SK-N-SH (cell line): ENCODE results near the gene CADM1. TPM values are rescaled to one million over a fixed set of nuclear protein-coding genes. Genes with fewer than 3 reads are reported as not detected.
A peak's percentile ranks its signal among the peaks of the same experiment; 100 is the strongest.

Experiments used
- CTCF ChIA-PET: fragments of 300-600, 350-600 bp; formaldehyde crosslinking; extraction: SDS; loops from one replicate; lab custom pipeline; 2021; lab: Yijun Ruan, JAX
- POLR2A ChIA-PET: fragments of 350-600 bp; sonication (Branson Sonifier 250); formaldehyde crosslinking; extraction: SDS; loops from one replicate; lab custom pipeline; 2020; ENCODE audit warnings: antibody characterized with exemption, inconsistent platforms; lab: Yijun Ruan, JAX
- DNase-seq: peaks from one replicate; pipeline ENCODE4 v3.0.0; 2012
- H2AFZ ChIP-seq: fragments of 200-600 bp; sonication (generic); 2 replicates; pipeline ENCODE4 v1.8.1; 2016; ENCODE audit warnings: antibody characterized with exemption, mild to moderate bottlenecking, low read depth
- H3F3A ChIP-seq: fragments of 200-600 bp; sonication (generic); replicated peaks from 2 replicates; pipeline ENCODE3; 2016; ENCODE audit warnings: antibody characterized with exemption, mild to moderate bottlenecking; ENCODE audit not compliant: insufficient read depth
- H3K27ac ChIP-seq, 2 experiments: fragments of 200-500 bp in 1 of 2; fragments of 200-600 bp in 1 of 2; sonication (Bioruptor generic) in 1 of 2; sonication (generic), shearing (Covaris generic) in 1 of 2; 2 replicates each; pipeline versions ENCODE4 v1.5.1 to v1.6.1; 2014 to 2016; ENCODE audit warnings: low read depth in 2 of 2, inconsistent platforms in 1 of 2, low read length in 1 of 2, mild to moderate bottlenecking in 1 of 2, mixed read lengths in 1 of 2
- H3K27me3 ChIP-seq: fragments of 200-600 bp; sonication (generic), shearing (Covaris generic); 2 replicates; pipeline ENCODE4 v1.6.1; 2016; ENCODE audit warnings: mixed run types; ENCODE audit not compliant: insufficient read depth
- H3K36me3 ChIP-seq, 2 experiments: fragments of 200-500 bp in 1 of 2; fragments of 200-600 bp in 1 of 2; sonication (Bioruptor generic) in 1 of 2; sonication (generic) in 1 of 2; replicated peaks in 1 of 2; 2 replicates each; pipeline versions ENCODE3 to v1.5.1; 2014 to 2016; ENCODE audit warnings: low read length in 1 of 2, mild to moderate bottlenecking in 1 of 2; ENCODE audit not compliant: insufficient read depth in 2 of 2, control insufficient read depth in 1 of 2
- H3K4me1 ChIP-seq, 2 experiments: fragments of 200-500 bp in 1 of 2; fragments of 200-600 bp in 1 of 2; sonication (Bioruptor generic) in 1 of 2; sonication (generic), shearing (Covaris generic) in 1 of 2; 2 replicates each; pipeline versions ENCODE4 v1.5.1 to v1.6.1; 2014 to 2016; ENCODE audit warnings: low read depth in 1 of 2, low read length in 1 of 2, mixed run types in 1 of 2; ENCODE audit not compliant: insufficient read depth in 2 of 2, control insufficient read depth in 1 of 2
- H3K4me2 ChIP-seq: fragments of 200-600 bp; sonication (generic), shearing (Covaris generic); 2 replicates; pipeline ENCODE4 v1.6.1; 2017; ENCODE audit warnings: mixed run types
- H3K4me3 ChIP-seq, 2 experiments: fragments of 200-500 bp in 1 of 2; fragments of 200-600 bp in 1 of 2; sonication (Bioruptor generic) in 1 of 2; sonication (generic), shearing (Covaris generic) in 1 of 2; 2 replicates each; pipeline versions ENCODE4 v1.5.1 to v1.8.1; 2014 to 2016; ENCODE audit warnings: low read depth in 2 of 2, inconsistent platforms in 1 of 2, low read length in 1 of 2, mild to moderate bottlenecking in 1 of 2, mixed read lengths in 1 of 2, moderate library complexity in 1 of 2
- H3K79me2 ChIP-seq: fragments of 200-600 bp; sonication (generic); 2 replicates; pipeline ENCODE4 v1.8.1; 2017; ENCODE audit warnings: mild to moderate bottlenecking; ENCODE audit not compliant: insufficient read depth
- H3K9ac ChIP-seq: fragments of 200-600 bp; sonication (generic); 2 replicates; pipeline ENCODE4 v1.6.1; 2017; ENCODE audit warnings: mixed run types
- H3K9me2 ChIP-seq: fragments of 200-600 bp; sonication (generic); 2 replicates; pipeline ENCODE4 v1.6.1; 2017; ENCODE audit warnings: mixed run types
- H3K9me3 ChIP-seq: fragments of 200-600 bp; sonication (generic); 2 replicates; pipeline ENCODE4 v1.6.1; 2017; ENCODE audit warnings: mixed run types, mild to moderate bottlenecking, moderate library complexity
- H4K20me1 ChIP-seq: fragments of 200-600 bp; sonication (generic); 2 replicates; pipeline ENCODE4 v1.6.1; 2017; ENCODE audit warnings: mild to moderate bottlenecking, mixed run types; ENCODE audit not compliant: insufficient read depth
- CHD2 ChIP-seq: fragments of 150-350 bp; IDR thresholded peaks from 2 replicates; pipeline ENCODE4 v1.6.1; 2018; ENCODE audit warnings: low read length; ENCODE audit not compliant: partially characterized antibody
- EP300 ChIP-seq, 2 experiments: IDR thresholded peaks; 2 replicates each; pipeline versions ENCODE4 v1.4.0 to v1.6.1; 2012; ENCODE audit warnings: borderline replicate concordance in 1 of 2, low read depth in 1 of 2, low read length in 1 of 2
- FOSL2 ChIP-seq: IDR thresholded peaks from 2 replicates; pipeline ENCODE4 v1.4.0; 2012; ENCODE audit warnings: low read depth, mild to moderate bottlenecking, moderate library complexity, borderline replicate concordance
- FOXJ3 ChIP-seq: sonication (generic); formaldehyde crosslinking; IDR thresholded peaks from 2 replicates; pipeline ENCODE4 v1.5.1; 2020; ENCODE audit warnings: mild to moderate bottlenecking, missing genetic modification reagents
- GATA2 ChIP-seq: sonication (generic); formaldehyde crosslinking; IDR thresholded peaks from 2 replicates; pipeline ENCODE4 v1.5.0; 2020; ENCODE audit warnings: mild to moderate bottlenecking, missing genetic modification reagents
- MEF2A ChIP-seq: IDR thresholded peaks from 2 replicates; pipeline ENCODE4 v1.4.0; 2012; ENCODE audit warnings: low read depth, borderline replicate concordance
- NRF1 ChIP-seq: IDR thresholded peaks from 2 replicates; pipeline ENCODE4 v1.6.1; 2012; ENCODE audit warnings: low read depth, mild to moderate bottlenecking, low read length
- RAD21 ChIP-seq: IDR thresholded peaks from 2 replicates; pipeline ENCODE4 v1.6.1; 2012; ENCODE audit warnings: mild to moderate bottlenecking, low read length
- RCOR1 ChIP-seq: fragments of 150-350 bp; IDR thresholded peaks from 2 replicates; pipeline ENCODE4 v1.6.1; 2017; ENCODE audit warnings: antibody characterized with exemption, low read length
- SIN3A ChIP-seq: IDR thresholded peaks from 2 replicates; pipeline ENCODE4 v1.6.1; 2012; ENCODE audit warnings: low read depth, mild to moderate bottlenecking, low read length, moderate library complexity, borderline replicate concordance
- TAF1 ChIP-seq: IDR thresholded peaks from 2 replicates; pipeline ENCODE4 v1.6.1; 2012; ENCODE audit warnings: low read depth, mild to moderate bottlenecking, low read length, moderate library complexity, borderline replicate concordance
- TEAD4 ChIP-seq: IDR thresholded peaks from 2 replicates; pipeline ENCODE4 v1.4.0; 2012; ENCODE audit warnings: mild to moderate bottlenecking, borderline replicate concordance; ENCODE audit not compliant: insufficient read depth
- WGBS: methylation state at CpG from one replicate; pipeline ENCODE4 v1.1.6; 2017; ENCODE audit warnings: low lambda C conversion rate; 5-methylcytosine and 5-hydroxymethylcytosine counted together
- polyA plus RNA-seq, 3 experiments: library from polyadenylated mRNA; depleted of rRNA; stranded (reverse); fragments of >200 nt; gene quantifications; 2 replicates each; pipeline ENCODE4 v1.2.3, GENCODE V29; 2012
- TF ChIP-seq, protein P1 (sequence below): IDR thresholded peaks from 2 replicates; pipeline ENCODE4 v1.4.0; 2012; ENCODE audit warnings: low read depth, borderline replicate concordance
- TF ChIP-seq, protein P2 (sequence below): IDR thresholded peaks from 2 replicates; pipeline ENCODE4 v1.4.0; 2012; ENCODE audit warnings: low read depth
- TF ChIP-seq, protein P3 (sequence below): fragments of 150-350 bp; IDR thresholded peaks from 2 replicates; pipeline ENCODE4 v1.6.1; 2017; ENCODE audit warnings: antibody characterized with exemption, low read length, low read depth, borderline replicate concordance
- TF ChIP-seq, protein P4 (sequence below): IDR thresholded peaks from 2 replicates; pipeline ENCODE4 v1.4.0; 2012; ENCODE audit warnings: low read depth, borderline replicate concordance
- TF ChIP-seq, protein P5 (sequence below): fragments of 200-600 bp; sonication (generic); IDR thresholded peaks from 2 replicates; pipeline ENCODE4 v1.6.1; 2017; ENCODE audit warnings: antibody characterized with exemption, mild to moderate bottlenecking, moderate library complexity
- TF ChIP-seq, protein P6 (sequence below): fragments of 150-350 bp; IDR thresholded peaks from 2 replicates; pipeline ENCODE4 v1.6.1; 2016; ENCODE audit warnings: mild to moderate bottlenecking, low read depth, low read length

CADM1 gene
- polyA plus RNA-seq, 1 of the 3 experiments (the other 2 are of a cell fraction): 7.9 TPM

DNA sequence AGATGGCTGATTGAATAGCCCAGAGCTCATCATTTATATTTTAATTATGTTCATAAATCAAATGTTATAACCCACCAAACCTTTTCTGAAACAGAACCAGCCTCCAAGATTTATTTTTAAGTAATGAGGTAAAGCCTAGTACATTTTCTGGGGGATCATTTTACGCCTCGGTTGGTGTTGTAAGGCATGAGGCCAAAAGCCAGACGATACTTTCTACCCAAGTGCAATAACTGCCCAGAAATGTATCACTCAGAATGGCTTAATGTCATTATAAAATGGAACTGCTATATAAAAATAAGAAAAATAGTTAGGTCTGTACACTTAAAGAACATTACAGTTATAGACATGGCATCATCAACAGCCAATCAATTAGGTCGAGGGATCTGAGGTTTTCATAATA is 283.3 kb downstream of the CADM1 start (continued):
- TF ChIP-seq, protein P1, sequence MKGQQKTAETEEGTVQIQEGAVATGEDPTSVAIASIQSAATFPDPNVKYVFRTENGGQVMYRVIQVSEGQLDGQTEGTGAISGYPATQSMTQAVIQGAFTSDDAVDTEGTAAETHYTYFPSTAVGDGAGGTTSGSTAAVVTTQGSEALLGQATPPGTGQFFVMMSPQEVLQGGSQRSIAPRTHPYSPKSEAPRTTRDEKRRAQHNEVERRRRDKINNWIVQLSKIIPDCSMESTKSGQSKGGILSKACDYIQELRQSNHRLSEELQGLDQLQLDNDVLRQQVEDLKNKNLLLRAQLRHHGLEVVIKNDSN: no peak
- TF ChIP-seq TEAD4 (no peak), FOXJ3 (no peak), NRF1 (no peak)

DNA sequence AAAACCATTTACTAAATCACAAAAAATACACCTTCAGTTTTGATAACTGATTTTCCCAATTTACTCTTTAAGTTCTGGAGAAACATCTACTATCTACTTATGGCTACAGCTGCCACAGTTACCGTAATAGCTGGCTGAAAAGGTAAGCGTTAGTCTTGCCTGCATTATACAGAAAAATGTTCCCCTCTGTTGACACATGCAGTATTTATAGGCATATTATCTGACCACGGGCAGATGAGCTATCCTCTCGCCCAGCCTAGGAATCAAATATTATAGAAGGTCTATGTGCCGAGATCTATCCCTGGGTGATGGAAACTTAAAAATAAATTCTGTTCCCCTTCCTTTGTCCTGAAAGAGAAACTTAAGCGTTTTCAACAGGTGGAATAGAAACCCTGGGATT is 283.8 kb downstream of the CADM1 start:
- Histone ChIP-seq H3K27ac (peak overlapping the region in 1 of 2 experiments; percentile 39; a peak in 2 of 4 replicates), H3K4me2 (no peak overlapping the region), H3K9me2 (no peaks in the 10 kb centered on the region), H3K4me1 (peaks cover 0 to 14% of the 10 kb centered on the region in 2 experiments; a peak in 2 of 4 replicates), H3F3A (no peaks in the 10 kb centered on the region), H2AFZ (no peak overlapping the region), H3K9ac (no peak overlapping the region), H3K79me2 (no peaks in the 10 kb centered on the region), H3K27me3 (no peaks in the 10 kb centered on the region), H3K4me3 (no peak overlapping the region), H4K20me1 (no peaks in the 10 kb centered on the region), H3K9me3 (no peaks in the 10 kb centered on the region), H3K36me3 (peaks cover 0 to 13% of the 10 kb centered on the region in 2 experiments)
- CTCF ChIA-PET: interaction anchor here (1.2 kb wide), 1 partner anchor 446 kb away, joined by 3 read pairs; no protein-coding TSS in a partner anchor
- TF ChIP-seq SIN3A (no peak), RCOR1 (no peak), TAF1 (no peak)
- TF ChIP-seq, protein P2, sequence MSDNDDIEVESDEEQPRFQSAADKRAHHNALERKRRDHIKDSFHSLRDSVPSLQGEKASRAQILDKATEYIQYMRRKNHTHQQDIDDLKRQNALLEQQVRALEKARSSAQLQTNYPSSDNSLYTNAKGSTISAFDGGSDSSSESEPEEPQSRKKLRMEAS: no peak
- TF ChIP-seq, protein P3, sequence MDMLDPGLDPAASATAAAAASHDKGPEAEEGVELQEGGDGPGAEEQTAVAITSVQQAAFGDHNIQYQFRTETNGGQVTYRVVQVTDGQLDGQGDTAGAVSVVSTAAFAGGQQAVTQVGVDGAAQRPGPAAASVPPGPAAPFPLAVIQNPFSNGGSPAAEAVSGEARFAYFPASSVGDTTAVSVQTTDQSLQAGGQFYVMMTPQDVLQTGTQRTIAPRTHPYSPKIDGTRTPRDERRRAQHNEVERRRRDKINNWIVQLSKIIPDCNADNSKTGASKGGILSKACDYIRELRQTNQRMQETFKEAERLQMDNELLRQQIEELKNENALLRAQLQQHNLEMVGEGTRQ: no peak
- WGBS: 72% methylated on average over 6 of the region's 6 CpGs
- no peak for DNase-seq
- POLR2A ChIA-PET: no interaction called here

DNA sequence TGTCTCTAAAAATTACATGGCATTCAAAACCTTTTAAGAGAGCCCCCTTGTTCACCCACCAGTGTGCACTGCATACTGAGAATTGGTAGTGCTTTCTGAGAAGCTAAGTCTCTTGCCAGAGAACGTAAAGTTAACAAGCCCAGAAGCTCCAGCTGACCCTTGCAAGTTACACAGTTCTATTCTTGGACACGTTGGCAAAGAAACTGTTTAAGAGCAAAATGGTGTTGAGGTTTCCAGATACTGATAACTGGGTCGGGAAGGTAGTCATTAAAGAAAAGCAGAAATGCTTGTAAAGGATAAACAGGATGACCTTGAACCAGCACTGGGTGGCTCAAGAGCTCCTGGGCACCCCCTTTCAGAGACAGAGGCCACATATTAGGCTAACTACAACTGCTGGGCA is 284.8 kb downstream of the CADM1 start:
- Histone ChIP-seq H3K9me3 (no peaks in the 10 kb centered on the region), H3K4me3 (no peak overlapping the region), H3K4me1 (peaks cover 0 to 14% of the 10 kb centered on the region in 2 experiments; a peak in 2 of 4 replicates), H2AFZ (no peak overlapping the region), H3K27me3 (no peaks in the 10 kb centered on the region), H3K27ac (peak overlapping the region in 1 of 2 experiments; percentile 16; a peak in 1 of 4 replicates), H3F3A (no peaks in the 10 kb centered on the region), H4K20me1 (no peaks in the 10 kb centered on the region), H3K9ac (no peak overlapping the region), H3K79me2 (no peaks in the 10 kb centered on the region), H3K36me3 (peaks cover 0 to 17% of the 10 kb centered on the region in 2 experiments), H3K9me2 (no peaks in the 10 kb centered on the region), H3K4me2 (no peak overlapping the region)
- WGBS: 60% methylated on average over 3 of the region's 3 CpGs
- DNase-seq: no peak
- POLR2A ChIA-PET: interaction anchor here (0.8 kb wide), 1 partner anchor 45 kb away, joined by 3 read pairs; no protein-coding TSS in a partner anchor
- CTCF ChIA-PET: interaction anchor here (1.4 kb wide), 2 partner anchors 25 to 50 kb away, joined by 3 to 6 read pairs; no protein-coding TSS in a partner anchor
- TF ChIP-seq CHD2: no peak
- no peak for TF ChIP-seq NRF1
- no peak for TF ChIP-seq TAF1
- TF ChIP-seq, protein P4, sequence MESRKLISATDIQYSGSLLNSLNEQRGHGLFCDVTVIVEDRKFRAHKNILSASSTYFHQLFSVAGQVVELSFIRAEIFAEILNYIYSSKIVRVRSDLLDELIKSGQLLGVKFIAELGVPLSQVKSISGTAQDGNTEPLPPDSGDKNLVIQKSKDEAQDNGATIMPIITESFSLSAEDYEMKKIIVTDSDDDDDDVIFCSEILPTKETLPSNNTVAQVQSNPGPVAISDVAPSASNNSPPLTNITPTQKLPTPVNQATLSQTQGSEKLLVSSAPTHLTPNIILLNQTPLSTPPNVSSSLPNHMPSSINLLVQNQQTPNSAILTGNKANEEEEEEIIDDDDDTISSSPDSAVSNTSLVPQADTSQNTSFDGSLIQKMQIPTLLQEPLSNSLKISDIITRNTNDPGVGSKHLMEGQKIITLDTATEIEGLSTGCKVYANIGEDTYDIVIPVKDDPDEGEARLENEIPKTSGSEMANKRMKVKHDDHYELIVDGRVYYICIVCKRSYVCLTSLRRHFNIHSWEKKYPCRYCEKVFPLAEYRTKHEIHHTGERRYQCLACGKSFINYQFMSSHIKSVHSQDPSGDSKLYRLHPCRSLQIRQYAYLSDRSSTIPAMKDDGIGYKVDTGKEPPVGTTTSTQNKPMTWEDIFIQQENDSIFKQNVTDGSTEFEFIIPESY: no peak
- no peak for TF ChIP-seq GATA2
- no peak for TF ChIP-seq MEF2A
- TF ChIP-seq RAD21: no peak
- TF ChIP-seq, protein P5, sequence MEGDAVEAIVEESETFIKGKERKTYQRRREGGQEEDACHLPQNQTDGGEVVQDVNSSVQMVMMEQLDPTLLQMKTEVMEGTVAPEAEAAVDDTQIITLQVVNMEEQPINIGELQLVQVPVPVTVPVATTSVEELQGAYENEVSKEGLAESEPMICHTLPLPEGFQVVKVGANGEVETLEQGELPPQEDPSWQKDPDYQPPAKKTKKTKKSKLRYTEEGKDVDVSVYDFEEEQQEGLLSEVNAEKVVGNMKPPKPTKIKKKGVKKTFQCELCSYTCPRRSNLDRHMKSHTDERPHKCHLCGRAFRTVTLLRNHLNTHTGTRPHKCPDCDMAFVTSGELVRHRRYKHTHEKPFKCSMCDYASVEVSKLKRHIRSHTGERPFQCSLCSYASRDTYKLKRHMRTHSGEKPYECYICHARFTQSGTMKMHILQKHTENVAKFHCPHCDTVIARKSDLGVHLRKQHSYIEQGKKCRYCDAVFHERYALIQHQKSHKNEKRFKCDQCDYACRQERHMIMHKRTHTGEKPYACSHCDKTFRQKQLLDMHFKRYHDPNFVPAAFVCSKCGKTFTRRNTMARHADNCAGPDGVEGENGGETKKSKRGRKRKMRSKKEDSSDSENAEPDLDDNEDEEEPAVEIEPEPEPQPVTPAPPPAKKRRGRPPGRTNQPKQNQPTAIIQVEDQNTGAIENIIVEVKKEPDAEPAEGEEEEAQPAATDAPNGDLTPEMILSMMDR: no peak
- TF ChIP-seq TEAD4: no peak
- no peak for TF ChIP-seq EP300 (IDR thresholded peaks at IDR 0.05; ENCODE audit: borderline replicate concordance in 1 of 2, low read depth in 1 of 2, low read length in 1 of 2)
- no peak for TF ChIP-seq RCOR1
- no peak for TF ChIP-seq FOXJ3
- no peak for TF ChIP-seq FOSL2
- TF ChIP-seq, protein P6, sequence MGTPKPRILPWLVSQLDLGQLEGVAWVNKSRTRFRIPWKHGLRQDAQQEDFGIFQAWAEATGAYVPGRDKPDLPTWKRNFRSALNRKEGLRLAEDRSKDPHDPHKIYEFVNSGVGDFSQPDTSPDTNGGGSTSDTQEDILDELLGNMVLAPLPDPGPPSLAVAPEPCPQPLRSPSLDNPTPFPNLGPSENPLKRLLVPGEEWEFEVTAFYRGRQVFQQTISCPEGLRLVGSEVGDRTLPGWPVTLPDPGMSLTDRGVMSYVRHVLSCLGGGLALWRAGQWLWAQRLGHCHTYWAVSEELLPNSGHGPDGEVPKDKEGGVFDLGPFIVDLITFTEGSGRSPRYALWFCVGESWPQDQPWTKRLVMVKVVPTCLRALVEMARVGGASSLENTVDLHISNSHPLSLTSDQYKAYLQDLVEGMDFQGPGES: no peak
